SK-MEL-5 (cell line): ENCODE results near the gene OSBPL10. TPM values are rescaled to one million over a fixed set of nuclear protein-coding genes. Genes with fewer than 3 reads are reported as not detected.

ENCODE experiments used
- DNase-seq: peaks from one replicate; pipeline ENCODE4 v3.0.0-alpha.2; 2016; ENCODE audit warnings: low read depth, low spot score
- in situ Hi-C: cut with HindIII; loops from 2 replicates; pipeline ENCODE4 v1.10.0; 2016; ENCODE audit warnings: low sequenced_read_pairs, high pct_unique_total_duplicates, low pct_unique_long_range_greater_than_20kb
- total RNA-seq: library from RNA; depleted of rRNA; stranded (reverse); fragments of >200 nt; shearing (Covaris generic); gene quantifications from 2 replicates; pipeline ENCODE4 v1.2.3, GENCODE V29; 2014

The OSBPL10 gene
- total RNA-seq, 1 experiment from 2014 or later: 28.6 TPM

DNA sequence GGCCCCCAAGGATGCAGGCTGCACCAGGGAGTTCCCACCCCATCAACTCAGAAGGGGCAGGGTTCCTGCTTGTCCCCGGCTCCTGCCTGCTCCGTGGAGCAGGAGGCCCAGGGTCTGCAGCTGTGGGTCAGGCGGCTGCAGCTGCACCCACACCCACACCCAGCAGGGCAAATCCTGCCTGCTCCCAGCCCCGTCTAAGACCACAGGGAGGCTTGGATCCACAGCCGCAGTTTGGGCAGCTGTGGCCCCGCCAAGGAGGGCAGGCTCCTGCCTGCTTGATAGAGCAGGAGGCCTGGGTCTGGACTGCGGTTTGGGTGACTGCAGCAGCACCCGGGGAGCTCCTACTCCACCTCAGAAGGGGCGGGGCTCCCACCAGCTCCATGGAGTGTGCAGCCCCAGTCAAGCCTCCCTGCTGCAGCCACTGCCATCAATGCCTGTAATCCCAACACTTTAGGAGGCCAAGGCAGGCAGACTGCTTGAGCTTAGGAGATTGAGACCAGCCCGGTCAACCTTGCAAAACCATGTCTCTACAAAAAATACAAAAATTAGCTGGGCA lies 163.6 kb downstream of the OSBPL10 start:
- DNase-seq: no peak
- in situ Hi-C loops: no loop called here

DNA sequence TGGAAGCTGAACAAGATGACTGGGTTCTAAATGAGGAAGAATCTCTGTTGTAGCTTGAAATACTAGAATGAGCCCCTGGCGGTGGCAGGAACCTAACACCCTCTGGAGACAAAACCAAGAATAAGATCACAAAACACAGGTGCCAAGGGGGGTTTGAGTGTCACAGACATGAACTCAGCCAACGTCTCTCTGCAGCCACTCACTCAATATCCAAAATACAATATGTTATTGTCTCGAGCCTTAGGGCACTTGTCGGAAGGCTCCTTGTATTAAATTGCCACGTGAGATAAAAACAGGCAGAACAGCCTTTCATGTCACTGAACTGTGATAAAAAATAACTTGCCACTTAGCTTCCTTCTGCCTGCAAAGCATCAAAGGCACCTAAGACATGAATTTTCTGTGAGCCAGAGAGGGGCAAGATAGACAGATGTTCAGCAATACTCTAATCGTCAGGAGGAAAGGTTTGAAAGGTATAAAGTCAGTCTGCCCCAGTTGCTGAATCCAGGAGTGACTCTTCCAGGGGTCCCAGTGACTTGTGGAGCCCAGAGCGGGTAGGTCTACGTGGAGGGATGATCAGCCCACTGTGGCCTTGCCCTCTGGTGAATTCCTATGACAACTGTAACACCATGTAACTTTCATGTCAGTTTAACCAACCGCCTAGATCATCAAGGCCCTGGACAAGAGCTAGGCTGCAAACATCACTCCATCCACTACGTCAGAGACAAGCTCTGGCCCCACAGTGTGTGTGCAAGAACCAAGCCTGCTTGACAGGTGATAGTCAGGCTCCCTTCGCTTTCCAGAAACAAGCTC lies 165.2 kb downstream of the OSBPL10 start:
- no peak for DNase-seq
- in situ Hi-C loops: no loop called here

DNA sequence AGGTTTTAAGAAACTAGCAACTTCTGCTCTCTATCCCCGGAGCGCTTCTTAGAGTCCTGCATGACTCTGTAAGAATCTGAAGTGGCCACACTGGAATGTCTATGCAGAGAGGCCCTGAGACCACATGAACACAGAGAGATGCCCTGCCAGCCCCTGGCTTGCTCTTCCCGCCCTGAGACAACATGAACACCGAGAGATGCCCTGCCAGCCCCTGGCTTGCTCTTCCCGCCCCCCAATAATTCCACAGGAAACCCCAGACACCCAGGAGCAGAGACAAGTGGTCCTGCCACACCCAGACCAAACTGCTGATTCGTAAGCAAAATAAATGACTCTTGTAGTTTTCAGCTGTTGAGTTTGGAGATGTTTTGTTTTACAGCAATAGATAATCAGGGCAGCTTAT lies 166.1 kb downstream of the OSBPL10 start:
- DNase-seq: no peak
- in situ Hi-C loops: no loop called here

DNA sequence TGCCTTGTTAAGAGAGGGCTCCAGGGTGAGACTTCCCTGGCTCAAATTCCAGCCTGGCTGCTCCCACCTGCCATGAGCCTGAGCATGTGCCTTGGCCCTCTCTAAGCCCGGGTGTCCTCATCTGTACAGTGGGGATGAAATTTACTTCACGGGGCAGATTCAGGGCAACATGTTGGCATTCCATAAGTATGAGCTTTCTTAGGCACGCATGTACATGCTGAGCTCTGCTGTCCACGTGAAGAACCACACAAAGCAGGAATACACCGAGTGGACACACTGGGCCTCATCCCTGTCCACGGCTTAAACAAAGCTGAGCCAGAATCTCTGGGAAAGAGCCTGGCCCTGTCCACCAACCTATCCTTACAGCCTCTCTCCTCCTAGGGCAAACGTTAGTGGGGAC lies 167.4 kb downstream of the OSBPL10 start:
- in situ Hi-C loops: no loop called here
- DNase-seq: no peak

DNA sequence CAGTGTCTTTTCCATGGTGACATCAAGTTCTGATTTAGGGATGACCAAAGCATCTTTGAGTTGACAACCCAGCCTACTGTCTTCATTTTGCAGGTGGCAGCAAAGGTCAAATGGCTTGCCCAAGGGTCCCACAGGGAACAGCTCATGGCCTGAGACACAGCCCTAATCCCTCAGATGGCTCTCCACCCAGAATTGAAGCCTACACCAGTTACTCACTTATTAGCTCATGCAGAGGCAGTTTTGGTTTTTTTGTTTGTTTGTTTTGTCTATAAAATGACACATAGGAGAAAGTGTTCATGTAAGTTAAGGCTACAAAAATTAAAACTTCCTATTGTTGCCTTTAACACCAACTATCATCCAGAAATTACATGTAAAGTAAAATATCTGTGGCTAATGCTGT lies 167.9 kb downstream of the OSBPL10 start:
- no peak for DNase-seq

DNA sequence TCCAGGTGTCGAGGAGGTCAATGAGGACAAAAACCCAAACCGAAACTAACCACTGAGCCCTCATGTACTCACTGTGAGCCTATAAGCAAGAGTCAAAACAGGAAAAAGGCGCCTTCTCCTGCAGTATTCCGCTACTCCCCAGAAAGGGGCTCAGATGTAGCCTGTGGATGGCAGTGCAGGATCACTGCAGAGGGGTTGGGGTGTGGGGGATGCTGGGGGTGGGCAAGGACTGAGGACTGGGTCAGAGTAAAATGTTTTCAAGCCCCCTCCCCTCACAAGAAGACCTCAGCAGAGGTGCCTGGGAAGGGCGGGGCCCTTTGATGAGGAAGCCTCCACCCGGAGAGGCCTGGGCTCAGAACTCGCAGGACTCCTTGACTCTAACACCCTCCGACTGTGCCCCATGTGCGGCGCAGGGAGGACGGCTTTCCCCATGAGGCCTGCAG lies 170.1 kb downstream of the OSBPL10 start:
- in situ Hi-C loops: no loop called here
- no peak for DNase-seq

More for the DNA sequence above, 167.9 kb downstream of the OSBPL10 start:
- in situ Hi-C loops: no loop called here

DNA sequence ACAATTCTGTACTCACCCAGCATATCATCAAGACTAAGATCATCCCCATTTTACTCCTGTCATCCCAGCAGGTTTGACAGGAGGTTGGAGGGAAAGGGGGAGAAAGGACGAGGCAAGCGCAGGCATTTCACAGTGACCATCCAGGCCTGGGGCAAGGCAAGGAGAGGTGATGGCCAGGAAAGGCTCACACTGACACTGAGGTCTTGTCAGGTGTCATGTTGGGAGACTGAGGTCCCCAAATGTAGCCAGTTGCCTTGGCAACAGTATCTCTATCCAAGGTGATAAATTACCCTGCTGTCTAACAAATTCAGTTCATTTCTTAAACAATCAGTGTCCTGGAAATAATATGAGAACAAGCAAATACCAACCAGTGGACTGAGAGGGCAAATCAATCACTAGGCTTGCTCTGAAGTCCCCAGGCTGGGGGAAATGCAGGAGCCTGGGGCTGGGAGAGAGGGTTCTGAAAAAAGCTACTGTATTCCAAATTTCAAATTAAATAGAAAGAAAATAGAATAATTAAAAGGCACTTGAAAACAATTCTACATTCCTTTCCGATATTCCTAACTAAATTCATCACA lies 172.8 kb downstream of the OSBPL10 start:
- in situ Hi-C loops: no loop called here
- DNase-seq: no peak

DNA sequence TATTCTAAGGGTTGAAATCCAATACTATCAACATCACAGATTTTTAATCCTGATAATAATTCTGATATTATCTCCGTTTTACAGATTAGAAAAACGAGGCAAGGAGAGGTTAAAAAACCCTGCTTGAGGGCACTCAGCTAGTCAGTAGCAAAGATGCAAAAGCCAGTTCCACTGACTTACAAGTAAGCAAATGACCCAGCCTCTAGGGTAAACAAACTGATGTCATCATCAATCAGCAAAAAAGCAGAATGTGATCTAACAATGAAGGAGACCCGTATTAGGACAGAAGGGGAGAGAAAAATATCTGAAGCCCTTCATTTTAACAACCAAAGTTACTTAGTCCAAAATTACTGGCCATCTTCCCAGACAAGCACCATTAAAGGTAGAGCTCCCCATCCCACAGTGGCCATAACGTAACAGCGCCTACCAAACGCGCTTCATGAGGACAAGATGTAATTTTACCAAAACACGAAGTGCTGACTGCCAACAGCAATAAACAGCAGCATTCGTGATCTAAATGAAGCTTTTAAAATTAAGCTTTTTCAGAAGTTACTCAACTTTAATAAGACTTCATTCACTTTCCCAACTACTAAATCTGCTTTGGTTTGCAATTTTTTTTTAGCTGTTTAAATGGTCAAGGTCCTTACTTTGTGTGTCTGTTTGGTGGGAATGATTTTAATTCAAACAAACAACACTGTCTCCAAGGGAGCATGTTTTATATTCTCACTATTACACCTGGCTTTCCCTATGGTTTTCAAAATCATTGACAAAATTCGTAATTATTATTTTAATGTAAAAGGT lies 176.6 kb downstream of the OSBPL10 start:
- in situ Hi-C loops: no loop called here
- no peak for DNase-seq

- in situ Hi-C loops: no loop called here
- peak; percentile 98 for DNase-seq
Measured at GRCh38 chr3:31802981-31803740, 177.9 kb downstream of the OSBPL10 start.

DNA sequence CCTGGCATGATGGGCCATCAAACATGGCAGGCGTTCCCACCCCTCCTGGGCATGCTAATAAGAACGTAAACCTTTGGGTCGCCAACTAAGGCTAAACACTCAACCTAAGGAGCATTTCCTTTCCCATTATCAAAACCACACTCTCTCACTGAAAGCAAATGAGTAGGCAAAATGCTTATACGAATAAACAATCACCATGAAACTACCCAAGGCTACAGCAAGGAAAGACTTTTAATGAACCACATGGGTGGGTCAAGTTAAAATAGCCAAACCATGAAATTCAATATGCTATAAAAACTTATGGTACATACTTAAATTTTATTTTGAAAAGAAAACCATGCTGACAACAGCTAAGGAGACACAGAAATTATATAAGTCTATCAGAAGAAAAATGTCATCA lies 180.6 kb downstream of the OSBPL10 start:
- in situ Hi-C loops: no loop called here

GRCh38 chr3:31798840-31799239 lies 182.2 kb downstream of the OSBPL10 start:
- DNase-seq: no peak
- in situ Hi-C loops: no loop called here

More for the DNA sequence above, 180.6 kb downstream of the OSBPL10 start:
- no peak for DNase-seq

GRCh38 chr3:31793821-31794220 lies 187.2 kb downstream of the OSBPL10 start:
- in situ Hi-C loops: no loop called here

GRCh38 chr3:31791090-31791430 lies 190.0 kb downstream of the OSBPL10 start:
- in situ Hi-C loops: no loop called here
- DNase-seq: no peak

More at GRCh38 chr3:31793821-31794220, 187.2 kb downstream of the OSBPL10 start:
- no peak for DNase-seq

DNA sequence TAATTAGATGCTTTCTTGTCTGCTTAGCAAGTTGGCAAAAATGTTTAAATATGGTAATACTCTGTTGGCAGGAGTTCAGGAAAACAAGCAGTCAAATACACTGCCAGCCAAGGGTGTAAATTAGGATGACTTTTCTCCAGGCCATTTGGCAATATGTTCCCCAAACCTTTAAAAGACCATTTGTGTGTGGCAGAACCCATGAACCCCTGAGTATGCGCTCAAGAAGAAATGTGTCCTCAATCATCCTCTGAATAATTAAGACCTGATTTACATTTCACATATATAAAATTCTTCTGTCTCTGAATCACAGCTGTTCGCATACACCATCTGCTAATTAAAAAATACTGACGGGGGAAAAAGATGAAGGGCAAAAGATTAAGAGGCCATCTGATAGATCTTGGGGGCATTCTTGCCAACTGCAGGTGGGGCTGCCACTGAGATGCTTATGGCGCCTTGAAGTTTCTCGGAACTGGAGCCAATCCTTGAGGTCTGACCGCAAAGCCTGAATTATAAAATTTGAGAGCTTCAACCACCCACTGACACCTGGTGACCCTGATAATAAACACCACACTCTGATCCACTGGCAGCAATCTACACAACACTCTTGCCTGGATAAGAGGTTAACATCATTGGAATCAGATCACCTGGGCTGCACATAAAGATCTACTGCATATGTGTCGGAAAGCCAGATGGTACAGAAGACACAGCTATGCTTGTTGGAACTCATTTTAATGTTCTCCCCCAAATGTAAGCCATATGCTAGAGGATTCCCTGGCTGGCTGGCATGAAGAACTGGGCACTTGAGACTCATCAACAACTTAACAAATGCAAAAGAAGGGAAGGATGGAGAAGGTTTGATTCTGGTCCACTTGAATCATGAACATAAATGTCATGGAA lies 190.6 kb downstream of the OSBPL10 start:
- in situ Hi-C loops: no loop called here
- DNase-seq: no peak

DNA sequence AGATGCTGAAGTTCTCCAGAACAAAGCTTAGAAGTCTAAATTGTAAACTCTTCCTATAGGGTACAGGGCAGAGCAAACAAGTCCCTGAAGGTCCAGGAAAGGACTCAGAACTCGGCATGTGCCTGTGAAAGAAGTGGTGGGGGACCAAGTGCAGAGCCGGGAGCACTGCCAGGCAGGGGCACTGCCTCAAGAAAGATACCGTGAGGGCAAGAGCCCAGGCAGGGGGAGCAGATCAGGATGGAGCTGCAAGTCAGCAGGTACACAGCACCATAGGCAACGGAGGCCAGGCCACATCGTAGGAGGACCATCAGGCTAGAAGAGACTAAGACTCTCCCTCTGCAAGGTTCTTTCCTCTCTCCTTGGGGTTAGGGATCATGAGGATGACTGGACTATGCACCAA lies 191.6 kb downstream of the OSBPL10 start:
- in situ Hi-C loops: no loop called here

GRCh38 chr3:31785734-31786133 lies 195.3 kb downstream of the OSBPL10 start:
- in situ Hi-C loops: no loop called here
- DNase-seq: no peak

More for the DNA sequence above, 191.6 kb downstream of the OSBPL10 start:
- no peak for DNase-seq

GRCh38 chr3:31785286-31785685 lies 195.8 kb downstream of the OSBPL10 start:
- in situ Hi-C loops: no loop called here
- DNase-seq: no peak
